Astrocyte (in vitro differentiated cells and primary cell): ENCODE data around the gene FCER1G. TPM values are rescaled to one million over a fixed set of nuclear protein-coding genes. Genes with fewer than 3 reads are reported as not detected.

Source experiments
- DNase-seq: peaks from one replicate; pipeline ENCODE4 v3.0.0-alpha.2; 2010; ENCODE audit warnings: low read depth
- FAIRE-seq: peaks from 2 replicates; lab custom pipeline; 2011; peaks lifted over from hg19 to GRCh38; lab: Jason Lieb, UNC
- H2AFZ ChIP-seq: 2 replicates; pipeline ENCODE4 v1.6.0; 2012; ENCODE audit warnings: low read depth, low read length, inconsistent platforms
- H3K27ac ChIP-seq: 2 replicates; pipeline ENCODE4 v1.5.1; 2011; ENCODE audit warnings: low read depth, low read length, inconsistent platforms
- H3K27me3 ChIP-seq: 2 replicates; pipeline ENCODE4 v1.6.0; 2011; ENCODE audit warnings: low read length, inconsistent platforms; ENCODE audit not compliant: insufficient read depth
- H3K36me3 ChIP-seq: 2 replicates; pipeline ENCODE4 v1.5.1; 2011; ENCODE audit warnings: low read length, inconsistent platforms; ENCODE audit not compliant: insufficient read depth
- H3K4me1 ChIP-seq: 2 replicates; pipeline ENCODE4 v1.5.1; 2011; ENCODE audit warnings: low read length, inconsistent platforms; ENCODE audit not compliant: insufficient read depth
- H3K4me2 ChIP-seq: 2 replicates; pipeline ENCODE4 v1.6.0; 2012; ENCODE audit warnings: low read length, inconsistent platforms
- H3K4me3 ChIP-seq: 2 replicates; pipeline ENCODE4 v1.5.1; 2011; ENCODE audit warnings: low read depth, mild to moderate bottlenecking, low read length, inconsistent platforms; ENCODE audit not compliant: insufficient read depth
- H3K79me2 ChIP-seq: 2 replicates; pipeline ENCODE4 v1.6.0; 2012; ENCODE audit warnings: mild to moderate bottlenecking, low read length, inconsistent platforms; ENCODE audit not compliant: insufficient read depth
- H3K9ac ChIP-seq: 2 replicates; pipeline ENCODE4 v1.6.0; 2012; ENCODE audit warnings: mild to moderate bottlenecking, low read length, inconsistent platforms
- H3K9me3 ChIP-seq: 2 replicates; pipeline ENCODE4 v1.5.1; 2012; ENCODE audit warnings: low read depth, mild to moderate bottlenecking, low read length, inconsistent platforms; ENCODE audit not compliant: insufficient read depth
- H4K20me1 ChIP-seq: 2 replicates; pipeline ENCODE4 v1.6.0; 2012; ENCODE audit warnings: low read length, inconsistent platforms; ENCODE audit not compliant: insufficient read depth
- H3K27ac Mint-ChIP-seq: one replicate; pipeline ENCODE4 v1.8.0; 2021; ENCODE audit warnings: mild to moderate bottlenecking, mixed read lengths; ENCODE audit not compliant: unreplicated experiment
- H3K27me3 Mint-ChIP-seq: one replicate; pipeline ENCODE4 v1.8.0; 2021; ENCODE audit warnings: low read depth, mixed read lengths; ENCODE audit not compliant: unreplicated experiment
- H3K36me3 Mint-ChIP-seq: one replicate; pipeline ENCODE4 v1.8.0; 2021; ENCODE audit warnings: low read depth, mixed read lengths; ENCODE audit not compliant: unreplicated experiment
- H3K4me1 Mint-ChIP-seq: one replicate; pipeline ENCODE4 v1.8.0; 2021; ENCODE audit warnings: low read depth, mixed read lengths; ENCODE audit not compliant: unreplicated experiment
- H3K4me3 Mint-ChIP-seq: one replicate; pipeline ENCODE4 v1.8.0; 2021; ENCODE audit warnings: mild to moderate bottlenecking, moderate library complexity, mixed read lengths; ENCODE audit not compliant: unreplicated experiment
- H3K9me3 Mint-ChIP-seq: one replicate; pipeline ENCODE4 v1.8.0; 2021; ENCODE audit warnings: mild to moderate bottlenecking, mixed read lengths; ENCODE audit not compliant: unreplicated experiment
- EZH2 ChIP-seq: IDR thresholded peaks from 2 replicates; pipeline ENCODE4 v1.6.1; 2012; ENCODE audit warnings: mild to moderate bottlenecking, low read length, inconsistent platforms; ENCODE audit not compliant: insufficient read depth
- total RNA-seq: library from RNA; stranded (reverse); gene quantifications from 2 replicates; pipeline ENCODE4 v1.2.1, GENCODE V29; 2021
- TF ChIP-seq, protein P1 (sequence below): IDR thresholded peaks from 2 replicates; pipeline ENCODE4 v1.5.1; 2011; ENCODE audit warnings: low read depth, mild to moderate bottlenecking, inconsistent platforms, low read length, moderate library complexity; ENCODE audit not compliant: insufficient read depth

The FCER1G gene
- total RNA-seq, 1 donor from 2014 or later: 0.68 TPM

DNA sequence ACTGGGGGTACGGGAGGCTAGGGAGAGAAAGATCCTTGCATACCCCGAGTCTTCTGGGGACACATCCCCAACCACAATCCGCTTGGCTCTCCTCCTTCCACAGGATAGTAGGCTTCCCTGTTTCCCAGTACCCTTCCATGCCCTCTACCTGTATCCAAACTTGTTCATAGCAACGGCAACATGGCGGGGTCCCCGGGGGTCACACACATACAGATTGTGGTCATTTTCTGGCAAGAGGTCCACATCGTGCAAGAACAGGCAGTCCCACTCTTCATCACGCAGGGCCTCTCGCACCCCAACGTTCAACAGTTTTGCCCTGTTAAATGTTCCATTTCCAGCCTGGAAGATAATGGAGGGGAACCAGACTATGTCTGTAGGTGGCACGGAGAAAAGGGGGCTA is 41.4 kb upstream of the FCER1G start:
- Histone ChIP-seq H3K4me1 (peaks cover 23% of the 10 kb centered on the region), H3K27me3 (no peaks in the 10 kb centered on the region), H3K9ac (no peak overlapping the region), H3K4me2 (peak overlapping the region; percentile 39), H3K79me2 (peaks cover 19% of the 10 kb centered on the region), H3K27ac (peak overlapping the region; percentile 73), H2AFZ (no peak overlapping the region), H3K9me3 (no peaks in the 10 kb centered on the region), H3K36me3 (peaks cover 21% of the 10 kb centered on the region), H3K4me3 (no peak overlapping the region), H4K20me1 (peaks cover 14% of the 10 kb centered on the region)
- H3K36me3 Mint-ChIP-seq: peaks cover 45% of the 10 kb centered on the region
- TF ChIP-seq, protein P1, sequence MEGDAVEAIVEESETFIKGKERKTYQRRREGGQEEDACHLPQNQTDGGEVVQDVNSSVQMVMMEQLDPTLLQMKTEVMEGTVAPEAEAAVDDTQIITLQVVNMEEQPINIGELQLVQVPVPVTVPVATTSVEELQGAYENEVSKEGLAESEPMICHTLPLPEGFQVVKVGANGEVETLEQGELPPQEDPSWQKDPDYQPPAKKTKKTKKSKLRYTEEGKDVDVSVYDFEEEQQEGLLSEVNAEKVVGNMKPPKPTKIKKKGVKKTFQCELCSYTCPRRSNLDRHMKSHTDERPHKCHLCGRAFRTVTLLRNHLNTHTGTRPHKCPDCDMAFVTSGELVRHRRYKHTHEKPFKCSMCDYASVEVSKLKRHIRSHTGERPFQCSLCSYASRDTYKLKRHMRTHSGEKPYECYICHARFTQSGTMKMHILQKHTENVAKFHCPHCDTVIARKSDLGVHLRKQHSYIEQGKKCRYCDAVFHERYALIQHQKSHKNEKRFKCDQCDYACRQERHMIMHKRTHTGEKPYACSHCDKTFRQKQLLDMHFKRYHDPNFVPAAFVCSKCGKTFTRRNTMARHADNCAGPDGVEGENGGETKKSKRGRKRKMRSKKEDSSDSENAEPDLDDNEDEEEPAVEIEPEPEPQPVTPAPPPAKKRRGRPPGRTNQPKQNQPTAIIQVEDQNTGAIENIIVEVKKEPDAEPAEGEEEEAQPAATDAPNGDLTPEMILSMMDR: no peak
- no peak for TF ChIP-seq EZH2
- no peak overlapping the region for H3K4me3 Mint-ChIP-seq
- H3K9me3 Mint-ChIP-seq: no peaks in the 10 kb centered on the region
- no peak overlapping the region for H3K27ac Mint-ChIP-seq
- no peak for DNase-seq
- H3K4me1 Mint-ChIP-seq: peaks cover 23% of the 10 kb centered on the region
- no peaks in the 10 kb centered on the region for H3K27me3 Mint-ChIP-seq
- FAIRE-seq: no peak

GRCh38 chr1:161174911-161175310 is 40.2 kb upstream of the FCER1G start:
- Histone ChIP-seq H3K4me3 (no peak overlapping the region), H3K9ac (no peak overlapping the region), H2AFZ (no peak overlapping the region), H3K27ac (no peak overlapping the region), H3K4me2 (no peak overlapping the region), H3K27me3 (no peaks in the 10 kb centered on the region), H4K20me1 (peaks cover 14% of the 10 kb centered on the region), H3K4me1 (peaks cover 23% of the 10 kb centered on the region), H3K36me3 (peaks cover 21% of the 10 kb centered on the region), H3K79me2 (peaks cover 19% of the 10 kb centered on the region), H3K9me3 (no peaks in the 10 kb centered on the region)
- Mint-ChIP-seq H3K9me3 (no peaks in the 10 kb centered on the region), H3K4me3 (peak overlapping the region; percentile 20), H3K4me1 (peaks cover 21% of the 10 kb centered on the region), H3K36me3 (peaks cover 41% of the 10 kb centered on the region), H3K27ac (no peak overlapping the region), H3K27me3 (no peaks in the 10 kb centered on the region)
- DNase-seq: no peak
- TF ChIP-seq, protein P1: no peak
- no peak for TF ChIP-seq EZH2
- no peak for FAIRE-seq

GRCh38 chr1:161175771-161176453 is 39.2 kb upstream of the FCER1G start:
- Histone ChIP-seq H3K27ac (no peak overlapping the region), H3K9ac (peak overlapping the region; percentile 98), H3K9me3 (no peaks in the 10 kb centered on the region), H2AFZ (no peak overlapping the region), H3K79me2 (peaks cover 19% of the 10 kb centered on the region), H3K36me3 (peaks cover 17% of the 10 kb centered on the region), H3K4me3 (no peak overlapping the region), H3K4me2 (peak overlapping the region; percentile 100), H4K20me1 (peaks cover 14% of the 10 kb centered on the region), H3K27me3 (no peaks in the 10 kb centered on the region), H3K4me1 (peaks cover 23% of the 10 kb centered on the region)
- no peaks in the 10 kb centered on the region for H3K9me3 Mint-ChIP-seq
- DNase-seq: no peak
- no peaks in the 10 kb centered on the region for H3K27me3 Mint-ChIP-seq
- peaks cover 41% of the 10 kb centered on the region for H3K36me3 Mint-ChIP-seq
- TF ChIP-seq, protein P1: no peak
- TF ChIP-seq EZH2: no peak
- H3K27ac Mint-ChIP-seq: peak overlapping the region; percentile 22
- H3K4me1 Mint-ChIP-seq: peaks cover 21% of the 10 kb centered on the region
- H3K4me3 Mint-ChIP-seq: peak overlapping the region; percentile 99
- FAIRE-seq: no peak
